K562 (cell line): ENCODE data around the gene ERVK3-1. TPM values are rescaled to one million over a fixed set of nuclear protein-coding genes. Genes with fewer than 3 reads are reported as not detected.
A peak's percentile ranks its signal among the peaks of the same experiment; 100 is the strongest.

Experiments
- AFF1 ChIP-seq, 2 experiments: fragments of 450-650 bp; IDR thresholded peaks; 2 replicates each; pipeline ENCODE4 v1.6.1; 2018; ENCODE audit warnings: mild to moderate bottlenecking in 2 of 2, low read depth in 1 of 2; ENCODE audit not compliant: partially characterized antibody in 2 of 2
- BHLHE40 ChIP-seq: IDR thresholded peaks from 2 replicates; pipeline ENCODE4 v1.6.1; 2011; ENCODE audit warnings: low read length, improper control_type of control experiment
- CXXC5 ChIP-seq: fragments of 250-450 bp; sonication (Bioruptor Pico); IDR thresholded peaks from 2 replicates; pipeline ENCODE4 v1.8.0; 2022; ENCODE audit warnings: inconsistent platforms, mild to moderate bottlenecking, moderate library complexity
- E2F6 ChIP-seq, 2 experiments: IDR thresholded peaks; 2 replicates each; pipeline ENCODE4 v1.6.1; 2011; ENCODE audit warnings: borderline replicate concordance in 1 of 2, control low read depth in 1 of 2, low read depth in 1 of 2, low read length in 1 of 2, mild to moderate bottlenecking in 1 of 2, mixed read lengths in 1 of 2, moderate library complexity in 1 of 2; ENCODE audit not compliant: insufficient read depth in 1 of 2, insufficient read length in 1 of 2, poor library complexity in 1 of 2, severe bottlenecking in 1 of 2; ENCODE audit errors: extremely low read depth in 1 of 2
- L3MBTL2 ChIP-seq: fragments of 450-650 bp; IDR thresholded peaks from 2 replicates; pipeline ENCODE4 v1.6.1; 2016; ENCODE audit warnings: mild to moderate bottlenecking, moderate library complexity
- LCOR ChIP-seq: sonication (generic); formaldehyde crosslinking; IDR thresholded peaks from 2 replicates; pipeline ENCODE4 v1.8.0; 2022; ENCODE audit warnings: mild to moderate bottlenecking, missing genetic modification reagents
- MGA ChIP-seq: fragments of 450-650 bp; IDR thresholded peaks from 2 replicates; pipeline ENCODE4 v1.6.1; 2016; ENCODE audit warnings: mild to moderate bottlenecking, moderate library complexity
- NBN ChIP-seq: fragments of 450-650 bp; IDR thresholded peaks from 2 replicates; pipeline ENCODE4 v1.6.1; 2016; ENCODE audit warnings: low read depth, mild to moderate bottlenecking
- ZNF316 ChIP-seq: fragments of 450-650 bp; IDR thresholded peaks from 2 replicates; pipeline ENCODE4 v1.6.1; 2016
- polyA plus RNA-seq, 8 experiments: library from polyadenylated mRNA; depleted of rRNA in 4 of 8; stranded (reverse) in 5 of 8; unstranded in 3 of 8; fragments of >200 nt; fragmentation: Nextera tagmentation in 2 of 8; fragmentation: Illumina TruSeq in 1 of 8; extraction: Ambion mirVana in 2 of 8; extraction: Trizol in 1 of 8; gene quantifications; 2 replicates each; pipeline versions ENCODE4 v1.2.1 to v1.2.3, GENCODE V29; 2011 to 2014; ENCODE audit warnings: inconsistent platforms in 1 of 8, missing spikeins in 1 of 8
- total RNA-seq, 7 experiments: library from RNA; depleted of rRNA in 6 of 7; stranded (reverse); fragments of >200 nt in 6 of 7; fragmentation: Illumina TruSeq in 2 of 7; extraction: Trizol in 2 of 7; gene quantifications; 2 replicates each; pipeline versions ENCODE4 v1.2.1 to v1.2.3, GENCODE V29; 2011 to 2021; ENCODE audit warnings: low replicate concordance in 1 of 7

The ERVK3-1 gene
- total and polyA plus RNA-seq, 9 of the 15 experiments (the other 6 are each of a cell fraction or from before 2014, with no cell fraction given) = 87.6 to 299 (median 119) TPM

- TF ChIP-seq AFF1 (IDR thresholded peaks at IDR 0.05; ENCODE audit: low read depth in 1 of 2, partially characterized antibody in 2 of 2) (peak in 1 of 2 experiments; percentile 99), ZNF316 (peak; percentile 44), E2F6 (IDR thresholded peaks at IDR 0.05; ENCODE audit: borderline replicate concordance in 1 of 2, extremely low read depth in 1 of 2, insufficient read depth in 1 of 2, insufficient read length in 1 of 2, low read depth in 1 of 2, low read length in 1 of 2, poor library complexity in 1 of 2, severe bottlenecking in 1 of 2) (peak in 1 of 2 experiments; percentile 9), BHLHE40 (peak; percentile 75), MGA (no peak), LCOR (CRISPR knock-in tag) (0 out of 2 replicates have a peak, but pooled peaks have one; percentile 11), NBN (0 out of 2 replicates have a peak, but pooled peaks have one; percentile 18), CXXC5 (CRISPR knock-in tag) (peak; percentile 93), L3MBTL2 (peak; percentile 65)
These were observed at the start of gene ERVK3-1 (continued) for GRCh38 chr19:58305065-58305931.
